ENCODE measurements around the gene RPTOR. TPM values are rescaled to one million over a fixed set of nuclear protein-coding genes. Genes with fewer than 3 reads are reported as not detected.

The RPTOR gene
- polyA plus RNA-seq, 1 experiment, result 10.8 TPM

DNA sequence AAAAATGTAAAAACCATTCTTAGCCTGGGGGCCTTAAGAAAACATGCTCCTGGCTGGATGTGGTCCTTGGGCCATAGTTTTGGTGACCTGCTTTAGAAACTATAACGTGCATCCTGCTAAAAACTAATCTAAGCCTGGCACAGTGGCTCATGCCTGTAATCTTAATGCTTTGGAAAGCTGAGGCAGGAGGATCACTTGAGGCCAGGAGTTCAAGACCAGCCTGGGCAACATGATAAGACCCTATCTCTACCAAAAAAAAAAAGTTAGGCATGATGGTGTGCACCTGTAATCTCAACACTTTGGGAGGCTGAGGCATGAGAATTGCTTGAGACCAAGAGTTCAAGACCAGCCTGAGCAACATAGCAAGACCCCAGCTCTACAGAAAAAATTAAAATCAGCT, 263.2 kb downstream of the RPTOR start:
- no peak overlapping the region for H3K4me3 ChIP-seq (ENCODE audit: low read depth, low read length)
- no peak for DNase-seq (ENCODE audit: low read depth)
- H3K27me3 ChIP-seq (ENCODE audit: control insufficient read depth, insufficient read depth, low read length), result no peaks in the 10 kb centered on the region
- ChIA-PET CTCF (no interaction called here), POLR2A (no interaction called here)
- TF ChIP-seq, protein P1, sequence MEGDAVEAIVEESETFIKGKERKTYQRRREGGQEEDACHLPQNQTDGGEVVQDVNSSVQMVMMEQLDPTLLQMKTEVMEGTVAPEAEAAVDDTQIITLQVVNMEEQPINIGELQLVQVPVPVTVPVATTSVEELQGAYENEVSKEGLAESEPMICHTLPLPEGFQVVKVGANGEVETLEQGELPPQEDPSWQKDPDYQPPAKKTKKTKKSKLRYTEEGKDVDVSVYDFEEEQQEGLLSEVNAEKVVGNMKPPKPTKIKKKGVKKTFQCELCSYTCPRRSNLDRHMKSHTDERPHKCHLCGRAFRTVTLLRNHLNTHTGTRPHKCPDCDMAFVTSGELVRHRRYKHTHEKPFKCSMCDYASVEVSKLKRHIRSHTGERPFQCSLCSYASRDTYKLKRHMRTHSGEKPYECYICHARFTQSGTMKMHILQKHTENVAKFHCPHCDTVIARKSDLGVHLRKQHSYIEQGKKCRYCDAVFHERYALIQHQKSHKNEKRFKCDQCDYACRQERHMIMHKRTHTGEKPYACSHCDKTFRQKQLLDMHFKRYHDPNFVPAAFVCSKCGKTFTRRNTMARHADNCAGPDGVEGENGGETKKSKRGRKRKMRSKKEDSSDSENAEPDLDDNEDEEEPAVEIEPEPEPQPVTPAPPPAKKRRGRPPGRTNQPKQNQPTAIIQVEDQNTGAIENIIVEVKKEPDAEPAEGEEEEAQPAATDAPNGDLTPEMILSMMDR (IDR thresholded peaks at IDR 0.05; ENCODE audit: insufficient read depth, low read depth, low read length), result no peak
- H3K36me3 ChIP-seq (ENCODE audit: control insufficient read depth, insufficient read depth, low read length), result peaks cover 2% of the 10 kb centered on the region; the same call in 1 of the 2 replicates

DNA sequence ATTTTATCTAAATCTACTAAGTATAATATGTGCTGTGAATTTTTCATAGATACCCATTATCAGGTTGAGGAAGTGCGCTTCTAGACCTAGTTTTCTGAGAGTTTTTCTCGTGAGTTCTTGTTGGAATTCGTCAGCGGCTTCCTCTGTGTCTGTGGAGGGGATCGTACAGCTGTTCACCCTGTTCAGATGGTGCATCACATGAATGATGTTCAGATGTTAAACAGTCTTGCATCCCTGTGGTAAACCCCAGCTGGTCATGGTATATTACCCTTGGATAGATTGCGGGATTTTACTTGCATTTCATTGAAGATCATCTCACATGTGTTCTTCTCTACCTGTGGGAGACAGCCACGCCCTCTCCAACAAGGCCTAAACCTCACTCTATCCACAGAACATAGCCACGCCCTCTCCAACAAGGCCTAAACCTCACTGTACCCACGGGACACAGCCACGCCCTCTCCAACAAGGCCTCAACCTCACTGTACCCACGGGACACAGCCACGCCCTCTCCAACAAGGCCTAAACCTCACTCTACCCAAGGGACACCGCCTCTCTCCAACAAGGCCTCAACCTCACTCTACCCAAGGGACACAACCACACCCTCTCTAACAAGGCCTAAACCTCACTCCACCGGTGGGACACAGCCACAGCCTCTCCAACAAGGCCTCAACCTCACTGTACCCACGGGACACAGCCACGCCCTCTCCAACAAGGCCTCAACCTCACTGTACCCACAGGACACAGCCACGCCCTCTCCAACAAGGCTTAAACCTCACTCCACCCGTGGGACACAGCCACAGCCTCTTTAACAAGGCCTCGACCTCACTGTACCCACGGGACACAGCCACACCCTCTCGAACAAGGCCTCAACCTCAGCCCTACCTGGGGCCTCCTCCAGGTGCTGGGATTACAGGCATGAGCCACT, 266.8 kb downstream of the RPTOR start:
- CTCF ChIA-PET, result no interaction called here
- TF ChIP-seq, protein P1 (IDR thresholded peaks at IDR 0.05; ENCODE audit: insufficient read depth, low read depth, low read length), result no peak
- H3K36me3 ChIP-seq (ENCODE audit: control insufficient read depth, insufficient read depth, low read length), result peaks cover 2% of the 10 kb centered on the region; the same call in 1 of the 2 replicates
- no peak overlapping the region for H3K4me3 ChIP-seq (ENCODE audit: low read depth, low read length)
- POLR2A ChIA-PET, result no interaction called here
- H3K27me3 ChIP-seq (ENCODE audit: control insufficient read depth, insufficient read depth, low read length), result no peaks in the 10 kb centered on the region
- no peak for DNase-seq (ENCODE audit: low read depth)

DNA sequence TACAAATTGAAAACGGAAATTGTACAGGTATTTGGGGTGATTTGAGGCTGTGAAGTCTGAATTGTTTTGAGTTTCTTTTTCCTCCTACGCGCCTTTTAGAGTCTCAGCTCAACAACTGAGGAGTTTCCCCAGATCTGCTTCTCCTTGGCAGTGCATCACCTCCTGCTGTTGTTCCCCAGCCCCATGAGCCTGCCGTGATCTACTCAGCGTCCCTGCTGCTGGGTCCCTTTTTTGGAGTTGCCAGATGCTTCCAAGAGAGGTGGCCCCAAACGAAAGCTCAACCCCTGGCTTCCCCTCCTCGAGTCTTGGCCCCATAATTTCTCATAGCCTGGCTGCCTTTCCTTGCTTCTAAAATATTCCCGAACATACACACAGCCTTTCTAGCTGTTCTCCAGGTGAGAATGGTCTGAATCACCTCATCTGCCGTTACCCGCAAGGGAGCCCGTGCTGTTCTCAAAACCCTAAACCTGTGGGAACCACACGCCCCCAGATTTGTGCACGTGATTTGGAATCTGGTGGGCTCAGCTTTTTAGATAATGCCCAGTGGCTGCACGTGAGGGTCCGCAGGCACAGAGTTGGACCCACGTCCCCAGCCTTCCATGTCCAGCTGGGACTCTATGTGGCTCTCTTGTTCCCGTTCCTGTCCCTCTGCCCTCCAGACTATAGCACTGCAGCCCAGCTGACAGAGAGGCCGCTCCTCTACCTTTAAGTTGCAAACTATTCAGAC, 267.9 kb downstream of the RPTOR start:
- Histone ChIP-seq H3K27me3 (ENCODE audit: control insufficient read depth, insufficient read depth, low read length) (no peaks in the 10 kb centered on the region), H3K4me3 (ENCODE audit: low read depth, low read length) (no peak overlapping the region), H3K36me3 (ENCODE audit: control insufficient read depth, insufficient read depth, low read length) (peaks cover 2% of the 10 kb centered on the region; the same call in 1 of the 2 replicates)
- POLR2A ChIA-PET, result no interaction called here
- DNase-seq (ENCODE audit: low read depth), result no peak
- TF ChIP-seq, protein P1 (IDR thresholded peaks at IDR 0.05; ENCODE audit: insufficient read depth, low read depth, low read length), result no peak
- CTCF ChIA-PET, result interaction anchor here (0.7 to 1.2 kb wide), 2 partner anchors 12 to 50 kb away, joined by 3 read pairs; no protein-coding TSS in a partner anchor

DNA sequence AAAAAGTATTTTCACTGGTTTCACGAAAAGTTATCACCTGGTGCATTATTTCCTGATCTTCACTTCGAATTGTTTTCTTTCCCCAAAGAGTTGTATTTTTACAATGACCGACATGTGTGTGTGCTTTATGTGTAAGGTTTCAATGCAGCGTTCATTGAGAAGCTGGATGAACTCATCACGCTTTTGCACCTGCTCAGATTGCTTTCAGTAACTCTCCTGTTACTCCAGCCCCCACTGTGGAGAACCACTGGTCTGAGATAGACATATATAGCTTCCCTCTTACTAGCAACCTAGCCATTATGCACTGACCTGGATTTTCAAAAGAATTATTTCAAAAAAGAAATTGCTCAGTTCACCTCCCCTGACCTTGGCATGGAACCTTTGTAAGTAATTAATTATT, 268.7 kb downstream of the RPTOR start:
- Histone ChIP-seq H3K36me3 (ENCODE audit: control insufficient read depth, insufficient read depth, low read length) (peaks cover 2% of the 10 kb centered on the region; the same call in 1 of the 2 replicates), H3K27me3 (ENCODE audit: control insufficient read depth, insufficient read depth, low read length) (no peaks in the 10 kb centered on the region), H3K4me3 (ENCODE audit: low read depth, low read length) (no peak overlapping the region)
- ChIA-PET CTCF (interaction anchor here (1.0 to 1.2 kb wide), 2 partner anchors 13 to 14 kb away, joined by 3 read pairs; no protein-coding TSS in a partner anchor), POLR2A (no interaction called here)
- DNase-seq (ENCODE audit: low read depth), result no peak
- TF ChIP-seq, protein P1 (IDR thresholded peaks at IDR 0.05; ENCODE audit: insufficient read depth, low read depth, low read length), result no peak

DNA sequence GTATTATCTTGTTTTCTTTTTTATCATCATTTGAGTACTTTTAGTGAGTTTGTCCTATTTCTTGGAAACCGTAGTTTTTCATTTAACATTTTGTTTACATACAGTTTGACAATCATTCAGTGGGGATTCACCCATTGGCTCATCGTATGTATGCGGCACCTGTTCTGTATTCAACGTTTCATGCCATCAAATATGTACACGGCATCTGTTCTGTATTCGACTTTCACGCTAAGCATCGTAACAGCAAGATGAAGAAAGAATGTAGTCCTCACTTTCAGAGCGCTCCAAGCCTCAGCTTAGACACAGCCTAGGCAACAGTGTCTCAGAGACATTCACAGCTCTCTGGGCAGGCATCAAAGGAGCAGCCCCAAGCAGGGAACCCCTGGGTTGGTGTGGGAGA, 269.9 kb downstream of the RPTOR start:
- Histone ChIP-seq H3K4me3 (ENCODE audit: low read depth, low read length) (no peak overlapping the region), H3K36me3 (ENCODE audit: control insufficient read depth, insufficient read depth, low read length) (peaks cover 2% of the 10 kb centered on the region; the same call in 1 of the 2 replicates), H3K27me3 (ENCODE audit: control insufficient read depth, insufficient read depth, low read length) (no peaks in the 10 kb centered on the region)
- TF ChIP-seq, protein P1 (IDR thresholded peaks at IDR 0.05; ENCODE audit: insufficient read depth, low read depth, low read length), result no peak
- CTCF ChIA-PET, result interaction anchor here (1.1 kb wide), 1 partner anchor 113 kb away, joined by 3 read pairs; no protein-coding TSS in a partner anchor
- DNase-seq (ENCODE audit: low read depth), result no peak
- POLR2A ChIA-PET, result no interaction called here

Measured in BJ (cell line).